Fibroblast of skin of right quadriceps (primary cell): ENCODE measurements around the gene OR10A2.
A peak's percentile ranks its signal among the peaks of the same experiment; 100 is the strongest.
"Not testable (repeated sequence)": the region's sequence is repeated elsewhere in the genome, so short reads cannot be mapped to it uniquely, and the experiment has no call there.

Experiments used
- DNase-seq: peaks from one replicate; pipeline ENCODE4 v3.0.0-alpha.2; 2013

Gene OR10A2

GRCh38 chr11:6862961-6863360 is at the start of gene OR10A2:
Gene OR10A2, plus strand, starts transcription at chr11:6863057. Its CDS starts 6,698 bp downstream, at chr11:6869755.
- DNase-seq, result peak; percentile 3

GRCh38 chr11:6813656-6814055 is 49.2 kb upstream of the OR10A2 start:
- no peak for DNase-seq

GRCh38 chr11:6817694-6818093 is 45.2 kb upstream of the OR10A2 start:
- no peak for DNase-seq

DNA sequence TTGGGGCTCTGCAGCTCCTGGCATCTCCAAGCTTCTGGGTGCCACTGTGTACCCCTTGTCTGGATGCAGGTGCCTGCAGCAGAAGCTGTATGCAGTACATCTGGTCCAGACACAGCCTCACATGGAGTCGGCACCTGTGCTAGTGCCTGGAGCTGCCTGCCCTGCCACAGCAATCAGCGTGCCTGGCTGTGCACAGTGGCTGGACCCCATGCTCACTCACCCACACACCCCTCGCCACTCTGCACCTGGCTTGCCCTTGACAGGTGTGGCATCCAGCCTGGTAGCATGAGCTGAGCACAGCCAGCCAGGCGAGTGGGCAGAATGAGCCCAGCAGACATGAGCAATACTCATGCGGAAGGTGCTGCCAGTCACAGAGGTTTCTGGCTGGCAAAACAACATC is 43.9 kb upstream of the OR10A2 start:
- DNase-seq, result no peak

GRCh38 chr11:6824136-6824823 is 38.6 kb upstream of the OR10A2 start:
- no peak for DNase-seq

DNA sequence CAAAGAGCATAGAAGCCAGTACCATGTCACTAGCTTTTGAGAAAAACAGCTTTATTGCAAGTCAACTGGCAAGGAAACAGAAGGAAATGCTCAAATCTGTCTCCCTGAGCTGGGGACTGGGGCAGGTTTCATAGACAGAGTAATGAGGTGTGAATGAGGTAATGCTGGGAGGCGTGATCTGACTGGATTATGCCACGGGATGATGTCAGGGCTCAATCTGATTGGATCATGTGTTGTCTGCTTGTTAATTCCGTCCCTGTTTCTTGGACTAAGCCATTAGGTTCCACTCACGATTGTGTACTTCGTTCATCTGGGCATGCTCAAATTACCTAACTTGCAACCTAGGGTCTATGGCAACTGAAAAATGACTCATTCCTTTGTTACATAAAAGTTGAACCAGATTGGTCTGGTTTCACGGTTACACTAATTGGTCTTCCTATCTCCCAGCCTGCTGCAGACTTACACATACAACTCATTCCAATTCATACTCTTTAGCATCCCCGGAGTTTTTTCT is 37.6 kb upstream of the OR10A2 start:
- no peak for DNase-seq

GRCh38 chr11:6828103-6828502 is 34.8 kb upstream of the OR10A2 start:
- DNase-seq, result no peak

GRCh38 chr11:6833356-6833755 is 29.5 kb upstream of the OR10A2 start:
- no peak for DNase-seq

- no peak for DNase-seq
Observed at GRCh38 chr11:6834021-6834420, 28.8 kb upstream of the OR10A2 start.

GRCh38 chr11:6841694-6842093 is 21.2 kb upstream of the OR10A2 start:
- DNase-seq, result no peak

DNA sequence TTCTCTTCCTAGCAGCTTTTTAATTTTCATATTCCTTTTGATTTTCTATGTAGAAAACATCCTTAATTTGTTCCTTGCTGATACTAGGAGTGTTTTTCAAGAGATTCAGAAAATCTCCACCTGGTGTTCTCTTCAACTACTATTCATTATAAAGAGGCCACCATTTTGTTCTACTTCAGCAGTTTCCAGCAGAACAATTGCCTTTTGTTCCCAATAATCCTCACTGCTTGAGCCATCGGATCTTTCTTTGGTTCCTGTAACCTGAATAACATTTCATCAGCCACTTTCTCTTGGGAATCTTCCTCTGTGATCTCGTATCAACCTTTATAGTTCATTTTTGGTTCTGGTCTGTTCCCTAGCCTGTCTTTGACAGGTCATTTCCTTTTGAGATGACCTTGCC is 19.2 kb upstream of the OR10A2 start:
- DNase-seq, result no peak

- no peak for DNase-seq
Observed at GRCh38 chr11:6844356-6844755, 18.5 kb upstream of the OR10A2 start.

GRCh38 chr11:6845383-6845782 is 17.5 kb upstream of the OR10A2 start, which contains the start of gene OR10A5:
Gene OR10A5, plus strand, starts transcription at chr11:6845683. Its CDS starts 0 bp downstream, at chr11:6845683.
- no peak for DNase-seq

GRCh38 chr11:6850526-6850925 is 12.3 kb upstream of the OR10A2 start:
- DNase-seq, result no peak

DNA sequence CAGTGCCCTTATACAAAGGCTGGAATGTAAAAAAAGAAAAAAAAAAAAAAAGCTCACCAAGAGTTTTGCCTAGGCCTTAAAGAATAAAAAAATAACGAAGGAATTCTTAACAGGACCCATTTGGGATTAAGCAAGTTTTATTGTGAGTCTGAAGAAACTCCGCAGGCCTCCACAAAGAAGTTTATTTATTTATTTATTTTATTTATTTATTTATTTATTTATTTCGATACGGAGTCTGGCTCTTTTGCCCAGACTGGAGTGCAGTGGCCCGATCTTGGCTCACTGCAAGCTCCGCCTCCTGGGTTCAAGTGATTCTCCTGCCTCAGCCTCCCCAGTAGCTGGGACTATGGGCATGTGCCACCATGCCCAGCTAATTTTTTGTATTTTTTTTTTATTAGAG is 8.1 kb upstream of the OR10A2 start:
- DNase-seq, result not testable (repeated sequence)

GRCh38 chr11:6855971-6856541 is 6.8 kb upstream of the OR10A2 start:
- DNase-seq, result peak; percentile 31

DNA sequence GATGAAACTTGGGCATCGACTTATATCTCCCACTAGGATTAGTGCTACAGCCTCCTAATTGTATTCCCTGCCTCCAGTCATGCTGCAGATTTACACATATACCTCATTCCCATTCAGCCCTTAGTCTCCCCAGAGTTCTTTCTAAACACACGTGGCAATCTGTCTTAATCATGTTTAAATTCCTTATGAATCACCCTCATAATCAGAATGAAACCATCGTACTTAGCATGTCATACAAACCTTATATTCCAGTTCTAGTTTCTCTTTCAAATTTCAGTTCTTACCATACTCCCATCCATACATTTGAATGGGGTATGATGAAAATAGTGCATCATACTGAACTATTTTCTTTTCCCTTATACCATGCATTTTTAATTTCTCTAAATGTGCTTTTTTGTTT is 6.0 kb upstream of the OR10A2 start:
- DNase-seq, result no peak

GRCh38 chr11:6864438-6864837 is 1.6 kb downstream of the OR10A2 start:
- DNase-seq, result peak; percentile 40

- no peak for DNase-seq
Observed at GRCh38 chr11:6871278-6871677, 8.4 kb downstream of the OR10A2 start.

GRCh38 chr11:6875761-6876160 is 12.9 kb downstream of the OR10A2 start:
- DNase-seq, result no peak

DNA sequence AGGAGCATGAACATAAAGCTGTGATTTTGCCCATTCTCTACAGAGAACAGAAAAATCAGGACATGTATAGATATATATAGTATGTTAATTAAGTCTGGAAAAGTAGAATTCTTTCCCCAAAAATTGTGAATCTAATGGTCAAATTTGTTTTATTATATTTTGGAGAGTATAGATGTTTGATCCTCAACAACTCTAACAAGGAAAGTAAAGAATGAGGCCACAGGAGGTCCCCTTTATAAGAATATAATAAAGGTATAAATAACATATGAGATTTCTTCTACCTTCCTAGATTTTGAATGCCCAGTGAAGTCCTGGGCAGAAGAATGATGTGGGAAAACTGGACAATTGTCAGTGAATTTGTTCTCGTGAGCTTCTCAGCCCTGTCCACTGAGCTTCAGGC is 13.5 kb downstream of the OR10A2 start, which contains the start of gene OR10A4:
TSS of gene OR10A4 (plus strand) at position 301 of the 400 bp plus-strand sequence. CDS start at position 324, 23 bp downstream.
- DNase-seq, result no peak

- no peak for DNase-seq
Observed at GRCh38 chr11:6876914-6877313, 14.1 kb downstream of the OR10A2 start.

DNA sequence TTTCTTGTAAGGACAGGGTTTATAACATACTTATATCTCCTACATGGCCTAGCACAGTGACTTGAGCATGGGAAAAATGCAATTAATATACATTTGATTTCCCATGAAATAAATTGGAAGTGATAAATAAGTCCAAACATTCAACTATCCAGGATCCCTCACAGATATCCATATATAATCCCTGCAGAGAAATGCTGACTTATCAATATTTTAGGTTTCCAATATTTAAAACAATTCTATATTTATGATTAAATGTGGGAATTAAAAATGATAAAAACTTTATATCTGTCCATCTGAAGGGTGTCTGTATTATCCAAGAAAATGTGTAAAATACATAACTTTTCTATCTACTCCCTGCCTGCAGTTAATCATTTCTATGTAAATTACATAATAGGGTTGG is 19.9 kb downstream of the OR10A2 start:
- DNase-seq, result no peak

DNA sequence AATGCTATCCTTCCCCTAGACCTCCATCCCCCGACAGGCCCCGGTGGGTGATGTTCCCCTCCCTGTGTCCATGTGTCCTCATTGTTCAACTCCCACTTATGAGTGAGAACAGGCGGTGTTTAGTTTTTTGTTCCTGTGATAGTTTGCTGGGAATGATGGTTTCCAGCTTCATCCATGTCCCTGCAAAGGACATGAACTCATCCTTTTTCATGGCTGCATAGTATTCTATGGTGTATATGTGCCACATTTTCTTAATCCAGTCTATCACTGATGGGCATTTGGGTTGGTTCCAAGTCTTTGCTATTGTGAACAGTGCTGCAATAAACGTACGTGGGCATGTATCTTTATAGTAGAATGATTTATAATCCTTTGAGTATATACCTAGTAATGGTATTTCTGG is 24.9 kb downstream of the OR10A2 start:
- DNase-seq, result not testable (repeated sequence)
